SK-N-SH (cell line): Measurements from ENCODE around the gene PLD1.

ENCODE experiments used
- CTCF ChIP-seq: fragments of 200-600 bp; sonication (generic); IDR thresholded peaks from 2 replicates; pipeline ENCODE4 v1.6.1; 2017; ENCODE audit warnings: antibody characterized with exemption, mild to moderate bottlenecking, moderate library complexity
- POLR2AphosphoS5 ChIP-seq: IDR thresholded peaks from 2 replicates; pipeline ENCODE4 v1.6.1; 2012; ENCODE audit warnings: low read depth, low read length

GRCh38 chr3:171829841-171830517 is 19.7 kb upstream of the PLD1 start:
- TF ChIP-seq CTCF (peak; percentile 67), POLR2AphosphoS5 (no peak)
